H1 (cell line): Measurements from ENCODE around the gene FFAR2. TPM values are rescaled to one million over a fixed set of nuclear protein-coding genes. Genes with fewer than 3 reads are reported as not detected.

Experiments
- polyA plus RNA-seq, 7 experiments: library from polyadenylated mRNA; depleted of rRNA in 3 of 7; stranded (reverse) in 5 of 7; unstranded in 2 of 7; fragments of >200 nt in 5 of 7; fragments of 200-250 nt in 2 of 7; gene quantifications; 1 replicate in 5 of 7; 2 replicates in 1 of 7; 4 replicates in 1 of 7; pipeline versions ENCODE4 v1.2.1 to v1.2.3, GENCODE V29; 2011 to 2013; ENCODE audit warnings: missing spikeins in 2 of 7, mixed read lengths in 2 of 7
- total RNA-seq: library from RNA; stranded (reverse); fragmentation: NEBNext Ultra II Directional; extraction: Animal tissue kit (Norgen Biotek cat#: 25700); gene quantifications from 2 replicates; pipeline ENCODE4 v1.2.1, GENCODE V29; 2021
- TF ChIP-seq, protein P1 (sequence below): fragments of 300-600 bp; sonication (generic); IDR thresholded peaks from 2 replicates; pipeline ENCODE4 v1.7.1; 2012; ENCODE audit warnings: low read length, moderate library complexity, mild to moderate bottlenecking, inconsistent platforms; ENCODE audit not compliant: insufficient replicate concordance

FFAR2 gene
- total and polyA plus RNA-seq, 2 of the 8 experiments (the other 6 are each of a cell fraction or from before 2014, with no cell fraction given), result not detected

DNA sequence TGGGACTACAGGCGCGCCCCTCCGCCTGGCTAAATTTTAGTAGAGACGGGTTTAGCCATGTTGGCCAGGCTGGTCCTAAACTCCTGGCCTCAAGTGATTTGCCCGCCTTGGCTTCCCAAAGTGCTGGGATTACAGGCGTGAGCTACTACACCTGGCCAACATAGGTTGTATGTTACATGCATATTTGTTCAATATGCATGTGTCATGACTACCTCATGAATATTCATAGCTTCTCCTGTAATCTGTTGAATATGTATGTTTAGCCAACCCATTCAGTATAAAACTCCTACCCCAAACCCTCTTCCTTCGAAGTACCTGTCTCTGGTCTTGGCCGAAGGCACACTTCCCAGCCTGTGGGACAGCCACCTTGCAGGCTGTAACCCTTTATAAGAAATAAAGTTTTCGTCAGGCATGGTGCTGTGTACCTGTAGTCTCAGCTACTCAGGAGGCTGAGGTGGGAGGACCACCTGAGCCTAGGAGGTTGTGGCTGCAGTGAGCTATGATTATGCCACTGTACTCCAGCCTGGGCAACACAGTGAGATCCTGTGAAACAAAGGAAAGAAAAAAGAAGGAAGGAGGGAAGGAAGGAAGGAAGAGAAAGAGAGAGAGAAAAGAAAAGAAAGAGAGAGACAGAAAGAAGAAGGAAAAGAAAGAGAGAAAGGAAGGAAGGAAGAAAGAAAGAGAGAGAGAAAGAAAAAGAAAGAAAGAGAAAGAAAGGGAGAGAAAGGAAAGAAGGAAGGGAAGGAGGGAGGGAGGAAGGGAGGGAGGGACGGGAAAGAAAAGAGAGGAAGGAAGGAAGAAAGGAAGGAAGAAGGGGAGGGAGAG lies 47.9 kb upstream of the FFAR2 start (continued):
- TF ChIP-seq, protein P1, sequence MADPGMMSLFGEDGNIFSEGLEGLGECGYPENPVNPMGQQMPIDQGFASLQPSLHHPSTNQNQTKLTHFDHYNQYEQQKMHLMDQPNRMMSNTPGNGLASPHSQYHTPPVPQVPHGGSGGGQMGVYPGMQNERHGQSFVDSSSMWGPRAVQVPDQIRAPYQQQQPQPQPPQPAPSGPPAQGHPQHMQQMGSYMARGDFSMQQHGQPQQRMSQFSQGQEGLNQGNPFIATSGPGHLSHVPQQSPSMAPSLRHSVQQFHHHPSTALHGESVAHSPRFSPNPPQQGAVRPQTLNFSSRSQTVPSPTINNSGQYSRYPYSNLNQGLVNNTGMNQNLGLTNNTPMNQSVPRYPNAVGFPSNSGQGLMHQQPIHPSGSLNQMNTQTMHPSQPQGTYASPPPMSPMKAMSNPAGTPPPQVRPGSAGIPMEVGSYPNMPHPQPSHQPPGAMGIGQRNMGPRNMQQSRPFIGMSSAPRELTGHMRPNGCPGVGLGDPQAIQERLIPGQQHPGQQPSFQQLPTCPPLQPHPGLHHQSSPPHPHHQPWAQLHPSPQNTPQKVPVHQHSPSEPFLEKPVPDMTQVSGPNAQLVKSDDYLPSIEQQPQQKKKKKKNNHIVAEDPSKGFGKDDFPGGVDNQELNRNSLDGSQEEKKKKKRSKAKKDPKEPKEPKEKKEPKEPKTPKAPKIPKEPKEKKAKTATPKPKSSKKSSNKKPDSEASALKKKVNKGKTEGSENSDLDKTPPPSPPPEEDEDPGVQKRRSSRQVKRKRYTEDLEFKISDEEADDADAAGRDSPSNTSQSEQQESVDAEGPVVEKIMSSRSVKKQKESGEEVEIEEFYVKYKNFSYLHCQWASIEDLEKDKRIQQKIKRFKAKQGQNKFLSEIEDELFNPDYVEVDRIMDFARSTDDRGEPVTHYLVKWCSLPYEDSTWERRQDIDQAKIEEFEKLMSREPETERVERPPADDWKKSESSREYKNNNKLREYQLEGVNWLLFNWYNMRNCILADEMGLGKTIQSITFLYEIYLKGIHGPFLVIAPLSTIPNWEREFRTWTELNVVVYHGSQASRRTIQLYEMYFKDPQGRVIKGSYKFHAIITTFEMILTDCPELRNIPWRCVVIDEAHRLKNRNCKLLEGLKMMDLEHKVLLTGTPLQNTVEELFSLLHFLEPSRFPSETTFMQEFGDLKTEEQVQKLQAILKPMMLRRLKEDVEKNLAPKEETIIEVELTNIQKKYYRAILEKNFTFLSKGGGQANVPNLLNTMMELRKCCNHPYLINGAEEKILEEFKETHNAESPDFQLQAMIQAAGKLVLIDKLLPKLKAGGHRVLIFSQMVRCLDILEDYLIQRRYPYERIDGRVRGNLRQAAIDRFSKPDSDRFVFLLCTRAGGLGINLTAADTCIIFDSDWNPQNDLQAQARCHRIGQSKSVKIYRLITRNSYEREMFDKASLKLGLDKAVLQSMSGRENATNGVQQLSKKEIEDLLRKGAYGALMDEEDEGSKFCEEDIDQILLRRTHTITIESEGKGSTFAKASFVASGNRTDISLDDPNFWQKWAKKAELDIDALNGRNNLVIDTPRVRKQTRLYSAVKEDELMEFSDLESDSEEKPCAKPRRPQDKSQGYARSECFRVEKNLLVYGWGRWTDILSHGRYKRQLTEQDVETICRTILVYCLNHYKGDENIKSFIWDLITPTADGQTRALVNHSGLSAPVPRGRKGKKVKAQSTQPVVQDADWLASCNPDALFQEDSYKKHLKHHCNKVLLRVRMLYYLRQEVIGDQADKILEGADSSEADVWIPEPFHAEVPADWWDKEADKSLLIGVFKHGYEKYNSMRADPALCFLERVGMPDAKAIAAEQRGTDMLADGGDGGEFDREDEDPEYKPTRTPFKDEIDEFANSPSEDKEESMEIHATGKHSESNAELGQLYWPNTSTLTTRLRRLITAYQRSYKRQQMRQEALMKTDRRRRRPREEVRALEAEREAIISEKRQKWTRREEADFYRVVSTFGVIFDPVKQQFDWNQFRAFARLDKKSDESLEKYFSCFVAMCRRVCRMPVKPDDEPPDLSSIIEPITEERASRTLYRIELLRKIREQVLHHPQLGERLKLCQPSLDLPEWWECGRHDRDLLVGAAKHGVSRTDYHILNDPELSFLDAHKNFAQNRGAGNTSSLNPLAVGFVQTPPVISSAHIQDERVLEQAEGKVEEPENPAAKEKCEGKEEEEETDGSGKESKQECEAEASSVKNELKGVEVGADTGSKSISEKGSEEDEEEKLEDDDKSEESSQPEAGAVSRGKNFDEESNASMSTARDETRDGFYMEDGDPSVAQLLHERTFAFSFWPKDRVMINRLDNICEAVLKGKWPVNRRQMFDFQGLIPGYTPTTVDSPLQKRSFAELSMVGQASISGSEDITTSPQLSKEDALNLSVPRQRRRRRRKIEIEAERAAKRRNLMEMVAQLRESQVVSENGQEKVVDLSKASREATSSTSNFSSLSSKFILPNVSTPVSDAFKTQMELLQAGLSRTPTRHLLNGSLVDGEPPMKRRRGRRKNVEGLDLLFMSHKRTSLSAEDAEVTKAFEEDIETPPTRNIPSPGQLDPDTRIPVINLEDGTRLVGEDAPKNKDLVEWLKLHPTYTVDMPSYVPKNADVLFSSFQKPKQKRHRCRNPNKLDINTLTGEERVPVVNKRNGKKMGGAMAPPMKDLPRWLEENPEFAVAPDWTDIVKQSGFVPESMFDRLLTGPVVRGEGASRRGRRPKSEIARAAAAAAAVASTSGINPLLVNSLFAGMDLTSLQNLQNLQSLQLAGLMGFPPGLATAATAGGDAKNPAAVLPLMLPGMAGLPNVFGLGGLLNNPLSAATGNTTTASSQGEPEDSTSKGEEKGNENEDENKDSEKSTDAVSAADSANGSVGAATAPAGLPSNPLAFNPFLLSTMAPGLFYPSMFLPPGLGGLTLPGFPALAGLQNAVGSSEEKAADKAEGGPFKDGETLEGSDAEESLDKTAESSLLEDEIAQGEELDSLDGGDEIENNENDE, result no peak
